HuH-7.5 (cell line): ENCODE measurements around the gene MOK.
A peak's percentile ranks its signal among the peaks of the same experiment; 100 is the strongest.

ENCODE experiments used
- DNase-seq: peaks from one replicate; pipeline ENCODE4 v3.0.0; 2011; ENCODE audit warnings: low spot score

Gene MOK

DNA sequence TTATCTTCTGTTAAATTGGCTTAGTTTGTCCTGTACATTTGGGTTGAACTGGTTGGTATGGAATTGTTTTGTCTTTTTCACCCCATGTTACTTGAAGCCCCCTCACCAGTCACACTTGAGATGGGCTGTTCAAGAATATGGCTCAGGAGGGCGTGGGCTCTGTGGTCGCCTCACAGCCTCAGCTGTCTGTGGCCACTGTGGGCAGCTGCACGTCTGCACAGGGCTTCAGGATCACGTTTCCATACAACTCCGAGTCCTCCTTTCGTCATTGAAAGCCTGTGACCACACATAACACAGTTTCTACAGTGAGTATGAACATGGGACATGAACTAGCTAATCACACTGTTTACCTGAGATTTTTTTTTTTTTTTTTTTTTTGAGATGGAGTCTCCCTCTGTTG is 81.3 kb downstream of the MOK start:
- DNase-seq, result no peak

DNA sequence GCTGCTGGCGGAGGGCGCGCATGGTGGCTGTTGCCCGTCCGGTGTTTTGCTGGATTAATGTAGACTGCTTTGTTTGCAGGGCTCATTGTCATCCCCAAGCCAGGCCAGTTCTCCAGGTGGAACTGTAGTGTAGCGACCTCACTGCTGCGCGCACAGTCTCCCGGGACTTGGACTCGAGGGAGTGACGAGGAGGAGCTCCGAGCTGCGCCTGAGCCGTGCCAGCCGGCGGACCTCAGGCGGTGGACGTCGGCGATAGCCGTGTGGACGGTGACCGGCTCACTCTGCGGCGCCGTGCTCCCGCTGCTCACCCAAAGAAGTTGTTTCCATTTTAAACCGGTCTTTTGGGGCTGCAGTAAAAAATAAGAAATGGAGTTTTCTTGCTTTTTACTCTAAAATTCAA is 82.2 kb downstream of the MOK start:
- no peak for DNase-seq

DNA sequence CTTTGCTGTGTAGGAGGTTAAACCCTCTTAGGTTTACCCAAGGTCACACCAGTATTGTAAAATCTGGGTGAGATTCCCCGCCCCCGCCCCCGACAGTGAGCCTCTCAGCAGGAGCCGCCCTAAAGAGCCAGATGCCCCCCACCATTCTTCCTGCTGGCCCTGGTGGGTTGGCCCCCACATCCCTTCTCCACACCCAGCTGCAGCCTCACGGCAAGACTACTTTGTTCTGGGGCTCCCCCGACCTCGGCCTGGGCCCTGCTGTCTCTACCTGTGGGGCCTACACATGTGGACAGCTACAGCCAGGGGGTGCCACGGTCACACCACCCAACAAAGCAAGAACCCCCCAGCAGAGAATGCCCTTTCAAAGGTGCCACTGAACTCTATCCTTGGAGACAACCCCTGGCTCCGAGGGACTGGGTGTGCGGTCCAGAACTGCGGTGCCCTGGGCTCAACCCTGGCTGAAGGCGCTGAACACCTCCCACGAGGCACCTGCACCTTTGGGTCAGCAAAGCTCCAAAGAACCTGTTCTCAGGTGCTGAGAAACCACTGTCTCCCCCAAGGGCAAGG is 82.9 kb downstream of the MOK start:
- DNase-seq, result no peak

DNA sequence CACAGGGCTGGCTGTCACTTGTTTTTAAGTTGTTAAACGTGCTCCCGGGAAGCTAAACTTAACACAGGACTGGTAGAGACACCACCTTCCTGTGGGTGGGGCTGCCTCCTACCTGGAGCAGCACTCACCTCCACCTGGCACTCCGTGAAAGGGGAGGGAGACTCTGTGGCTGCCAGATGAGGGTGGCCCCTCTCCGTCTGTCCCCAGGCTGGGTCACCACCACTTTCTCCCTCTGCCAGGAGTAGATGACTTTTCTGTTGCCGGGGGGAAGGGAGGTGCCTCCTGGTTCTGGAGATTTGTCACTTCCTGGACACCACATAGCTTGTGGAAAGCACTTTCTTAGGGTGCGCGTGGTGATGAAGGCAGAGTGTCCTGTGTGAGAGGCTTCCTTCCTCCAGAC is 83.9 kb downstream of the MOK start:
- DNase-seq, result no peak

DNA sequence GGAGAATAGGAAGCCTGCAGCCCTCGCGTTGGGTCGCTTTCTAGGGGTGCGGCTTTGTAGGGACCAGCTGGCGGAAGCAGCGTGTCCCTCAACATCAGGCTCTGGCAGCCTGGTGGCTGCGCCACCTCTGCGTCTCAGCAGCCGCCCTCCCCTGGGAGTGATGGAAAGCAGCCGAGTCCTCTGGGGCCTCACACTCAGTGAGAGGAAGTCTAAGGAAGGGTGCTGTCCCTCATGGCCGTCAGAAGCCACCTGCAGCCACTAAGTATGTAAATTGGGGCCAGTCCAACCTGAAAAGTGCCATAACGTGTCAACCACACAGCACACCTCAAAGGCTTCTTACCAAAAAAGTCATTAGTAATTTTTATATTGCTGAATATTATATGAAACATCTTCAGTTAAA is 84.9 kb downstream of the MOK start:
- DNase-seq, result no peak

DNA sequence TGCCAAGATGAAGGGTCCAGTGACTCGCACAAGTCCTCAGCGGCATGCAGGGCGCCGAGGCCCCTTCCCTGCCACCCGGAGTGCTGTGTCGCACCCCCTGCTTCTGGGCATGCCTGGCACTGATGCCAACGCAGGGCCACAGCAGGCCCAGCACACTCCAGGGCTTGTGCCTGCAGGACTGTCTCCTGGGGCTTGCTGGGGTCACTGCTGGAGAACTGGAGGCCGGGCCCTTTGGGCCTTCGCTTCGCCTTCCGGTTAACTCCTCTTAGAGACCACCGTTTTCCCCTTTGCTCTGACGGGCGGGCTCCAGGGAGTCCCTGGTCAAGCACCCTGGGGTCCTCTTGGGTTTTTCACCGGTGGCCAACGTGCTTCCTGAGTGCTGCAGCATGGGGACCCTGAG is 85.6 kb downstream of the MOK start:
- no peak for DNase-seq

DNA sequence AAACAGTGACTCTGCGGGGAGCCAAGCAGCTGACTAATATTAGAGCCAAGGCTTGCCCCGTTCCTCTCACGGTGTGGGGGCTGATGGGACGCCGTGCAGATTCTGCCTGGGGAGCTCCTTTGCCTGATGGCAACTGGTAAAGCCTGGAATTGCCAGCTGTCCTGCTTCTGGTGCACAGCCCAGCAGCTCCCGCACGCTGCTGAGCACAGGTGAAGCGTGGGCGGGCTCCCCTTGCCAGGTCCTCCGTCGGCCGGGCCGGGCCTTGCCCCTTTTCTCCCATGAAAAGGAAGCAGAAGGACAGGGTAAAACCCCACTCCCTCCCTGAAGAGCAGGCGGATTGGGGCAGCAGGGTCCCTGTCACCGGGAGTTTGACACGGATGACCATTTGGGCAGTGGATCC is 86.3 kb downstream of the MOK start:
- no peak for DNase-seq

DNA sequence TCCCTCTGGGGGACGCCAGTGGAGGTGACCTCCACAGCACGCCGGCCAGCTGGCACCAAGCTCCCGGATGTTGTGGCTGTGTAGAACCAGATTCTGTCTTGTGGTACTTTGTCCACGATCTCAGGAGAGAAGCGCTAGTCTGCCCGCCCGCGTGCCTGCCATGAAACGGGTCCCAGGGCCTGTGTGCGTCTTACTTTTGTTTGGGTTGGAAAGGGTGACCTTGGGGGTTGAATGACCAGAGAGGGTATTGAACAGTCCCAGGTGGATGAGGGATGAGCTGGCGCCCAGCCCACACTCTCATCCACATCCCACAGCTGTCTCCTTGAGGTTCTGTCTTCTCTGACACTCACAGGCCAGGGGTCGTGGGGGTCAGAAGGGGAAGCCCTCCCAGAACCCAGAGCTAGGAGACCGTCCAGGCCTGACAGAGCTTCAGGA is 87.0 kb downstream of the MOK start:
- no peak for DNase-seq

DNA sequence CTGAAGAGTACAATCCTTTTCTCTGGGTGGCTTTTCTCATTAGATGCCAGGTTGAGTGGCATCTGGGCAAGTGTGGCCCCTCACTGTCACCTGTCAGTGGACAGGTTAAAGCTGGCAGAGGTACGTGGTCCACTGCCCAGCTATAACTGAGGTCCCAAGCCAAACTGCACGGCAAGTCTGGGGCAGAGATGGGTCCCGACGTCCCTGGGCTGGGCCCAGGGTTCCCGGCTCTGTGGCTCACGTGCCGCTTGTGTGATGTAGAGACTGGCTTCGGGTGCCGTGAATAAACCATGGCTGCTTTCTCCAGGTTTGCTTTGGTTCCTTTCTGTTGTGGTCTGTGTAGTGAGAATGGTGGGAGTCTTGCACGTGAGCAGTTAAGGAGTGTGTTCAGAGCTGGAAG is 87.6 kb downstream of the MOK start:
- no peak for DNase-seq

DNA sequence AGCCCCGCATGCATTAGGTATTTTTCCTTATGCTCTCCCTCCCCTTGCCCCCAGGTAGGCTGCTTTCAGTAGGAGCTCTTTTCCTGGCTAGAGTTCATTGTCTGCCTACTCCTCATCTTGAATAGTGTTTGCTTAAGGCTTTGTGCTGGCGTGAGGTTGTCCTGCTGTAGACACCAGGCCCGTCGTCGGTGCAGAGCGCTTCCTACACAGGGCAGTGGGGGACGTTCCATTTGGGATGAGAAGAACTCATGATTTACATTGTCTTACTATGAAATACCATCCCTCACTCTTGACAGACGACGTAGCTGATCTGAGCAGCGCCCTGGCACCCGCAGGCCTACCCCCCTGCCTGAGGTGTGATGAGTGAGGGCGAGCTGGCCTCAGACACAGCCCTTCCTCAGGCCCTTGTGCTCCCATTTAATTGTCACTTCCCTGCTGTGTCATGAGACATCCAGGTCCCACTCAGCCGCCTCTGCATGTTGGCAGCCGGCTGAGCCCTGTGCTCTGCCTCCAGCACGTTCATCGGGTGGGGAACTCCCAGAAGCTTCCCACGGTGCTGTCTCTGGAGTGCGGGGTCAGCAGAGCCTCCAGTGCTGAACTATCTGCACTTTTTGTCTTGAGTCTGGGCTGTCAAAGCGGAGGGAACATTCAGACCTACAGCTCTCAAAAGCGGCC is 89.3 kb downstream of the MOK start:
- no peak for DNase-seq

DNA sequence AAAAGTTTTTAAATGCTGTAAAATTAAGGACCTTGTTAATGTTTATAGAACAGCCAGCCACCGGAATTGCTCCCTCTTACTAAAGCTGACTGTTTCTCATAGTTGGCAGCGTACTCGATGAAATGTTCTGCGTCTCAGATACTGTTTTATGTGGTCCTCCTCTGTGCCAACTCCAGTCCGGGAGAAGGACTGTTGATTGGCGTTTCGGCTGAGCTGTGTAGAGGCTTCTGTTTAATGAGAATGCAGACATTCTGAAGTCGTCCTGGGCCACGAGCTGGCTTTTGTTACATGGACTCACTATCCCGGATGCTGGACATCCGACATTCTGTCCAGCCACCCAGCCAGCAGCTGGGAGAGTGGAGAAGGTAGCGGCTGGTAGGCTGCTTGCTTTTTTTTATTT is 89.9 kb downstream of the MOK start:
- DNase-seq, result no peak

DNA sequence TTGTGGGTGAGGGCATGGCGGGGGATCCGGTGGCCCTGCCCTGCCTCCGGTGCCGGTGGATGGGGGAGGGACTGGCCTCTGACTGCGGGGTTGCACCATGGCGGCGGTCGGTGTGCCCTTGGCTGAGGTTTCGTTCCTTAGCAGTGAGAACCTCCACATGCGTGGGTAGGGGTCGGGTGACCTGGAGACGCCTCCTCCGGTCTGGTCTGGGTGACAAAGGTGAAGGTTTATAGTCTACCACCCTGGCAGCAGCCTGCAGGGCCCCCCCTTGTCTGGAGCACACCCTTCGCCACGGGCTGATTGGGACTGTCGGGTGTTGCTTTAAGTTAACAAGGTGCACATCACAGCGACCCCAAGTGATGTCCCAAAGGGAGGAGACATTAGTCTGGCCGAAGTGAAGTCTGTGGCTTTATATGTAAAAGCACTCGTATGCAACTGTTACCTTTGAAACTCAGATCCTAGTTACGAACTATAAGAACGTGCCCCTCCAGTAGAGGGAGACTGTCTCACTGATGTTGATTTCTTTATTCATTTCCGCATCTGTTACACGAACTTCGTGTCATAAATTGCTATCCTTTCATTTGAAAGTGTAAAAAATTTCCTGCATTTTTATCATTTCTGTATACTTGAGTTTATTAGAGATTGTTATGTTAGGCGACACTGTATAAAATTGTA is 90.8 kb downstream of the MOK start:
- DNase-seq, result no peak

DNA sequence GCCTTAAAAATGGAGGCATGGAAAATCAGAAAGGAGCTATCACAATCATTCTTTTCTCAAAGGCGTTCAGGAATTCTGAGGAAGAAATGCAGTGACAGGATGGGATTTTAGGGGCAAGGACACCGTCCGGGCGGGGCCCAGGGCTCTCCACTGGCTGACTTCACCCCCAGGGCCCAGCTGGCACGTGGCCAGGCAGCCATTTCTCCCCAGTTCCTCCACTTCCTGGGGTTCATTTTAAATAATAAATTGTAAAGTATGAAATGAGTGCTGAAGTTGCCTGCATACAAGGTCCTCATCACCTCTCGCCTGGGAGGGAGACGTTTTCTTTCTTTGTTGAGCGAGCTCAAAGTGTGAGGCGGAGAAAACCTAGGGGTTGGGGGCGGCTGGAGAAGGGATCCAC is 91.5 kb downstream of the MOK start:
- DNase-seq, result no peak

DNA sequence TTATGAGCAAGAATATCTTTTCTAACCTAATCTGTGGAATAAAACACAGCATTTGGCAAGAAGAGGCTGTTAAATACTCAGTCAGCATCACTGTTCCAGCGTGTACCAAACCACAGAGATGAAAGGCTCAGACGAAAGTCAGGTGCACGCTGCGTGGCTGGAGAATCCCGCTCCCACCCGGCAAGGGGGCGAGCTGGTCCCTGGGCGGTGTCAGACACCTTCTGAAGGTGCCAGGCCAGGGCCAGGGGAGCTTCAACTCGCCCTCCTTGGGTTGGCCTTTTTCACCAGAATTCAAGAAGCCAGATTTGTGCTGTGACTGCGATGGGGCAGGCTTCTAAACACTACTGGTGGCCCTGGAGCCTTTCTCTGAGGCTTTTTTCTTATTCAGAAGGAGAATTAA is 92.1 kb downstream of the MOK start:
- no peak for DNase-seq

DNA sequence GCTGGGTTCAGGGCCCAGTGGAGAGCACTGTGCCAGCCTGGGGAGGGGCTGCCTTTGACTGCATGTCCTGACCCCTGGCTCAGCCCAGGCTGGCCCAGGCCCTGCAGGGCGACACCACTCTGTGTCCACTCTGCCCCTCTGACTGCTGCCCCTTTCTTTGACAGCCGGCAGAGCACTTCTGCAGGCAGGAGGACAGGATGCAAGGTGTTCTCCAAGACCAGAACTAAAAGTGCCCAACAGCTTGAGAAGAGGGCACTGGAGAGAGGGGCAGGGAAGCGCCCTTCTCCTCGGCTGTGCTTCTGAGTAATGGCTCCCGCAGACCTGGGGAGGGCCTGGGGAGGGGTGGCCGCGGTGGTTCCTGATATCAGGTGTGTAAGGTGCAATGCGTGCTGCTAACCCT is 92.6 kb downstream of the MOK start:
- DNase-seq, result no peak

DNA sequence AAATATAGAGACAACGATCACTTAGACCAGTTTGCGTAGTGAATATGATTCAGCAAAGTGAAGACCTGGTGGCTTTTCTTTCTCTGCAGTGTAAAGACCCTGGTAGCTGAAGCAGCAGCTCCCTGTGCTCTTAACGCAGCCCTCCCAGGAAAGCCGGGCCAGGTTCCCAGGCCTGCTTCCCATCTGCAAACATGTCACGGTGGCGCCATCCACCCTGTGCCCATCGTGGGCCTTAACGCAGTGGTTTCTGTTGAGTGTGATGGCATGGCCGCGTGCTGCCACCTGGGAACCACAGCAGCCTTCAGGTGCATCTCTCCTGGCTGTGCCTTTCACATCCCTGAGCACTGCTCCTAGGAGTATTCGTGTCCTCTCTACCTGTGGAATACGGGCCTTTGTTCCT is 93.7 kb downstream of the MOK start:
- no peak for DNase-seq

DNA sequence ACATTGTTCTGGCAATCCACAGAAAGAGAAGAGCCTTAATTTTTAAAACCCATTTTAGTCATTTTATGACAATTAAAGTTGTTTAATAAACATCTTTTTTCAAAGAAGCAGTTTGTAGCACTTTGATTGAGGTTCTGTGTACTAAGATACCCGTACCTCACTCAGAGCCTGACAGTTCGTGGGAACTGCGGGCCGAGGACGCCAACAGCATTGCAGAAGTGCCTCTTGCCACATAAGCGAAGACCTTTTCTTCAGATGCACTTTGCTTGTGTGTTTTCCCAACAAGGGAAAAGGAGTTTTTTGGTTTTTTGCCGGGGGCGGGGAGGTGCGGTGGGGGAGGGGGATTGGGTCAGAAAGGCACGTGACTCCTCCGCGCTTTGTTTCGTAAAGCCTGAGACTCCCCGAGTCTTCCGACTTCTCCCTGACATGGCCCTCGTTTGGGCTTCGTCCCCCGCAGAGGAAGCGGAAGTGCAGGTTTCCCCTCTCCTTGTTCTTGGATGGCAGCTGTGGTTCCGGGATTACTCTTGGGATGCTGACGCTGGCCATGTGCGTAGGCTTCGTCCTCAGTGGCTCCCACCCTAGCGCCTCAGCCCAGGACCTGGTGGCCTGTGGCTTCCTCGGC is 94.4 kb downstream of the MOK start:
- DNase-seq, result no peak

DNA sequence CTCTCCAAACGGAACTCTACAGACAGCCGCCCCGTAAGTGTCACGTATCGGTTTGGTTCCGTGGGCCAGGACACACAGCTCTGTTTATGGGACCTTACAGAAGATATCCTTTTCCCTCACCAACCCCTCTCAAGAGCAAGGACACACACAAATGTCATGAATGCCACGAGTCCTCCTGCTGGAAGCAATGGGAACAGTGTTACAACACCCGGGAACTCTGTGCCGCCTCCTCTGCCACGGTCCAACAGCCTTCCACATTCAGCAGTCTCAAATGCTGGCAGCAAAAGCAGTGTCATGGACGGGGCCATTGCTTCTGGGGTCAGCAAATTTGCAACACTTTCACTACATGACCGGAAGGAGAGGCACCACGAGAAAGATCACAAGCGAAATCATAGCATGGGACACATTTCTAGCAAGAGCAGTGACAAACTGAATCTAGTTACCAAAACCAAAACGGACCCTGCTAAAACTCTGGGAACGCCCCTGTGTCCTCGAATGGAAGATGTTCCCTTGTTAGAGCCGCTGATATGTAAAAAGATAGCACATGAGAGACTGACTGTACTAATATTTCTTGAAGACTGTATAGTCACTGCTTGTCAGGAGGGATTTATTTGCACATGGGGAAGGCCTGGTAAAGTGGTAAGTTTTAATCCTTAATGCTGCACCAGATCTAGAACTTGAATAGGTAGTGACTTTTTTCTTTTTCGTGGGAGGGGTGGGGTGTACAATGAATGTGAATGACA is 95.6 kb downstream of the MOK start:
- peak; percentile 53 for DNase-seq

DNA sequence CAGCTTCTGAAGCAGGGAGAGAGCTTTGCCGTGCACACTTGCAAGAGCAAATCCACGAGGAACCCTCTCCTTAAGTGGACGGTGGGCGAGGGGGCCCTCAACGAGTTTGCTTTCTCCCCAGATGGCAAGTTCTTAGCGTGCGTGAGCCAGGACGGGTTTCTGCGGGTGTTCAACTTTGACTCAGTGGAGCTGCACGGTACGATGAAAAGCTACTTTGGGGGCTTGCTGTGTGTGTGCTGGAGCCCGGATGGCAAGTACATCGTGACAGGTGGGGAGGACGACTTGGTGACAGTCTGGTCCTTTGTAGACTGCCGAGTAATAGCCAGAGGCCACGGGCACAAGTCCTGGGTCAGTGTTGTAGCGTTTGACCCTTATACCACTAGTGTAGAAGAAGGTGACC is 96.2 kb downstream of the MOK start:
- no peak for DNase-seq

DNA sequence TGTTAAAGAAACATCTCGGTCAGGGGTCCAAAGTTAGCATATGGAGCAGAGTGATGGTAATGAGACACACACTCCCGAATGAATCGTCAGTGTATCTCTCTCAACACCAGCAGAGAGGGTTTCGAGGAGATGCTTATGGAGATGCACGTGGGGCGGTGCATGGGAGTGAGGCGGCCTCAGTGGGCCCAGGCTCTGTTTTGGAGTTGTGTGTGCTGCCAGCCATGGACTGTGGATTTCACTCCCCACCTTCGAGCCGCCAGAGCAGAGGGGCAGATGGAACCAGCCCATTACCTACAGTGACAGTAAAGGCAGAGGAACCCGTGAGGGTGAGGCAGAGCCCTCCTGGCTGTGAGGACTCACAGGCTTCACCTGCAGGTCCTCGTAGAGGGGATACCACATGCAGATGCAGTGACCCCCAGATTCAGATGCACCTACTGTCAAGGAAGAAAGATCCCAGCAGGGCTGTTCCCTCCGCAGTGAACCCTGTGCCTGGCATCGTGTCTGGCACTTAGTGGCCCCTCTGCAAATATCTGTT is 97.1 kb downstream of the MOK start:
- no peak for DNase-seq

DNA sequence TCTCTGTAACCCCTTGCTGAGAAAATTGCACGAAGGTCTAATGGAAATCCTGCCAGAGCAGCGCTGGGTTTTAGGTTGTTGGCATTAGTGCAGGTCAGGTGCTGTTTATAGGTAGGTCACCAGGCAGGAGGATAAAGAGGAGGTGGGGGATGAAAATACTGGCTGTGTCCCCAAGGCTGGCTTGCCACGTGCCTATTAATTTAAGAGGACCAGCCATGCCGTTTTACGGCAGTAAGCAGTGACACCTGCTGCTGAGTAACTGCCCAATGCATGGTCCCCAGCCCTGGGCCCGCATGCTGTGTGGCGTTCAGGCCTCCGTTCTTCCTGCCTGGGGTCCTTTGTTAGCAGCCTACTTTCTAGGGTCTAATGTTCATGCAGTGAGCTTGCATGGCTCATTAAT is 98.0 kb downstream of the MOK start:
- no peak for DNase-seq

DNA sequence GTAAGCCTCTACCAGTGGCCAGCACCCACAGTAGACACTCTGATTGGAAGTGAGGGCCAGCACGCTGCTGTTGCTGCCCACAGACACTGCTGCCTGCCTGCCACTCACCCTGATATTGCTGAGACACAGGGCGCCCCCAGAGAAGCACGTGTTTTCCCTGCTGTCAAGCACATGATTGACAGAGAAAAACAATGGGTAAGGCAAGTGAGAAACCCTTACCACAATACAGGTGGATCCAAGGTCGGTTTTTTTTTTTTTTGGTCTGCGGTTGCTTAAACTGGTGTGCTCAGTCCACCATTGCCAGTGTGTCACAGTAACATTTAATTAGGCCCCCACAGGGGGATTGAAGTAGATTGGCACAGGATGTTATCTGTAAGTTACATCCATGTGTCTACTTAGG is 99.4 kb downstream of the MOK start:
- DNase-seq, result no peak
